Measurements from ENCODE around the gene TREX2. TPM values are rescaled to one million over a fixed set of nuclear protein-coding genes. Genes with fewer than 3 reads are reported as not detected.

The TREX2 gene
- total and polyA plus RNA-seq, 2 experiments from 2014 or later = 0.81 to 1.7 TPM

DNA sequence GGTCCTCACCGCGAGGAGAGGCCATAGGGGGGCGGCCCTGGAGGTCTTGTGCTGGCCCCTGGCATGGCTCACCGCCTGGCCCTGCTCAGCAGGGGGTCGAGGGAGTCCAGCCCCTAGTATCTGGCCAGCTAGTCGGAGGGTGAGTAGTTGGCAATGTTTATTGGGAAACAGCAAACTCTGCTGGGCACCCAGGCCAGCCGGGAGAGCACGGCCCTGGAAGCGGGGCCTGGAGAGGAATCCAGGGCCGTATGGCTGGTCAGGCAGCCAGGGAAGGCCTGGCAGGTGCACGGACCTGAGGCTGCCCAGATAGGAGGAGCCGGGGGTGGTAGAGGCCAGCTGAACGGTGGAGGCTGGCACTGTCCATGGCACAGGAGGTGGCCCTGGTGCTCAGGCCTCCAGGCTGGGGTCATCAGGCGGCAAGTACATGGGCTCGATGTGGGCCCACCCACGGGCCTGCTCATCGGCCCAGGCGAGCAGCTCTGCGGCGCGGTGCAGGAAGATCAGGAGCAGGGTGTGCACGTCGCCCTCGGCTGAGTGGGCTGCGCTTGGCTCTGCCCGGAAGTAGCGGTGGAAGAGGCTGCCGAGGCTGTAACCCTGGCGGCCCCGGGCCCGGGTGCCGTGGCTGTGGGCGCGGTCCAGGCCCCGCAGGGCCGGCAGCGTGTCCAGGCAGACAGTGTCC lies 1.4 kb downstream of the TREX2 start (continued):
- no peak for TF ChIP-seq ZNF462 (CRISPR knock-in tag; IDR thresholded peaks at IDR 0.05)
- TF ChIP-seq STAT1 (IDR thresholded peaks at IDR 0.05; ENCODE audit: unreplicated experiment) = no peak
- no peak for TF ChIP-seq JUNB (IDR thresholded peaks at IDR 0.05; ENCODE audit: unreplicated experiment)

DNA sequence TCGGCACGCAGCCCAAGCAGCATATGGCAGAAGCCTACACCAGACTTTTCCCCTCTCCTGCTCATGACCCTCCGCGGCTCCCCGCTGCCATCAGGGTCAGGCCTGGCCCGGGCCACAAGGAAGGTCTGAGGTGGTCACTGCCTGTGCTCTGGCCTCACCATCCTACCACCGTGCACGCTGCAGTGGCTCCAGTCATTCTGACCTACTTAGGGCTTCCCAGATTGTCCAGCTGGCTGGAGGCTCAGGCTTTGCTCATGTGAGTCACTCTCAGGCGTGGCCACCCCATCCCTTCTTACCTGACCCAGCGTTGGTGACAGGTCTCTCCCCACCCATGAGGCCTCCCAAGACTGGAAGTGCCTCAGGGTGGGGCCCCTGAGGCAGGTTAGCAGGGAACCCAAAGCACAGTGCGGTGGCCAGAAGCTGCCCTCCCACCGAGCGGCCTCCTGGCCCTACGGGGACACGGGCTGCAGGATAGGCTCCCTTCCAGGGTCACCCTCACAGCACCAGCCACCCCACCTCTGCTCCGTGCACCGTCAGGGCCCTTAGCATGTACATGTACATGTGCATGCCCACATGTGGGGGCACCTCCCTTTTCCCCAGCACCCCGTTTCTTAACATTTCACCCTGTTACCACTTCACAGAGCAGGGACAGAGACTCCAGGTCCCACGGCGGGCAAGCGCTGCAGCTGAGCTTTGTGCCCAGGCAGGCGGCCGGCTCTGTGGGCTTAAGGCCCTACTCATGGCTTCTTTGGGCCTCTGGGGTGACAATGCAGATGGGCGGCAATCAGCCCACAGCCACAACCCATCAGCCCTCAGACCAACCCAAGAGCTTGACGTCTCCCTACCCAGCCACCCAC lies 2.2 kb downstream of the TREX2 start:
- H2AFZ ChIP-seq = no peak overlapping the region
- H3K27ac ChIP-seq (ENCODE audit: low read depth) = no peak overlapping the region
- H3K36me3 ChIP-seq (ENCODE audit: insufficient read depth) = no peaks in the 10 kb centered on the region
- H3K79me2 ChIP-seq (replicated peaks; ENCODE audit: insufficient read depth) = no peaks in the 10 kb centered on the region
- no peaks in the 10 kb centered on the region for H3K9me3 Mint-ChIP-seq
- no peak overlapping the region for H3K27ac Mint-ChIP-seq
- H3K4me2 ChIP-seq = no peak overlapping the region
- H3K4me3 Mint-ChIP-seq = no peak overlapping the region
- no peaks in the 10 kb centered on the region for H3K27me3 ChIP-seq (ENCODE audit: insufficient read depth)
- no peaks in the 10 kb centered on the region for H3K9me2 ChIP-seq (ENCODE audit: insufficient read depth)
- no peaks in the 10 kb centered on the region for H3K36me3 Mint-ChIP-seq (ENCODE audit: low read depth)
- H3K4me1 Mint-ChIP-seq = no peaks in the 10 kb centered on the region
- ATAC-seq = no peak
- H3F3A ChIP-seq (replicated peaks; ENCODE audit: low read depth) = no peaks in the 10 kb centered on the region
- H4K20me1 ChIP-seq (replicated peaks; ENCODE audit: insufficient read depth) = no peaks in the 10 kb centered on the region
- H3K27me3 Mint-ChIP-seq (ENCODE audit: insufficient read depth, low read depth, poor library complexity) = peaks cover 5% of the 10 kb centered on the region
- no peak overlapping the region for H3K4me3 ChIP-seq
- no peaks in the 10 kb centered on the region for H3K4me1 ChIP-seq (ENCODE audit: insufficient read depth)
- no peak for DNase-seq (ENCODE audit: low spot score)
- no peak for TF ChIP-seq EZH2phosphoT487 (IDR thresholded peaks at IDR 0.05; ENCODE audit: unreplicated experiment)
- TF ChIP-seq EZH2 (IDR thresholded peaks at IDR 0.05; ENCODE audit: low read depth, unreplicated experiment) = no peak
- no peak for TF ChIP-seq JUNB (IDR thresholded peaks at IDR 0.05; ENCODE audit: unreplicated experiment)
- no peak for TF ChIP-seq ETS1 (IDR thresholded peaks at IDR 0.05)
- TF ChIP-seq ZNF114 (CRISPR knock-in tag; IDR thresholded peaks at IDR 0.05) = no peak
- TF ChIP-seq CREB1 (CRISPR knock-in tag; IDR thresholded peaks at IDR 0.05; ENCODE audit: low read depth) = no peak
- no peak for TF ChIP-seq CTCF (conservative IDR thresholded peaks at IDR 0.05; ENCODE audit: low read depth in 2 of 2)
- TF ChIP-seq STAT1 (IDR thresholded peaks at IDR 0.05; ENCODE audit: unreplicated experiment) = no peak

All from GM23338 (cell line).